Inferior parietal cortex (tissue), 1 donor: ENCODE results near the gene GDF2.

ENCODE experiments used
- DNase-seq: peaks from one replicate; pipeline ENCODE4 v3.0.0-alpha.2; 2016; ENCODE audit errors: extremely low spot score

GDF2 gene

DNA sequence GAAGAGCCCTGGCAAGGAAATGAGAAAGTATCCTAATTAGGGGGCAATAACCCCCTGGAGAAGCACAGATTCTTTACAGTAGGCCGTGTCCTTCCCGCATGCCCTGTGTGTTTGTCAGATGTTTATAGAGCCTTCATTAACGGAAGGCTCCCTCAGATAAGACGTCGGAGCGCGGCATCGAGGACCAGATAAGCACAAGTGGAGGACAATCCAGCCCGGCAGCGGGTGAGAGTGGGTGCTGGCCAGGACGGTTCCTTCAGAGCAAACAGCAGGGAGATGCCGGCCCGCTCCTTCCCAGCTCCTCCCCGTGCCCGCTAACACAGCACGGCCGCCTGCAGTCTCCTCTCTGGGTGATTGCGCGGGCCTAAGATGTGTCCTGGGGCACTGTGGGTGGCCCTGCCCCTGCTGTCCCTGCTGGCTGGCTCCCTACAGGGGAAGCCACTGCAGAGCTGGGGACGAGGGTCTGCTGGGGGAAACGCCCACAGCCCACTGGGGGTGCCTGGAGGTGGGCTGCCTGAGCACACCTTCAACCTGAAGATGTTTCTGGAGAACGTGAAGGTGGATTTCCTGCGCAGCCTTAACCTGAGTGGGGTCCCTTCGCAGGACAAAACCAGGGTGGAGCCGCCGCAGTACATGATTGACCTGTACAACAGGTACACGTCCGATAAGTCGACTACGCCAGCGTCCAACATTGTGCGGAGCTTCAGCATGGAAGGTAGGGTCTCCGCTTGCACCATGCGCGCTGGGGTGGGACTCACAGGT lies at the start of gene GDF2:
Gene GDF2 (plus strand): TSS at position 155 of the 762 bp plus-strand sequence. CDS start 215 bp downstream, at position 370.
- DNase-seq, result no peak

DNA sequence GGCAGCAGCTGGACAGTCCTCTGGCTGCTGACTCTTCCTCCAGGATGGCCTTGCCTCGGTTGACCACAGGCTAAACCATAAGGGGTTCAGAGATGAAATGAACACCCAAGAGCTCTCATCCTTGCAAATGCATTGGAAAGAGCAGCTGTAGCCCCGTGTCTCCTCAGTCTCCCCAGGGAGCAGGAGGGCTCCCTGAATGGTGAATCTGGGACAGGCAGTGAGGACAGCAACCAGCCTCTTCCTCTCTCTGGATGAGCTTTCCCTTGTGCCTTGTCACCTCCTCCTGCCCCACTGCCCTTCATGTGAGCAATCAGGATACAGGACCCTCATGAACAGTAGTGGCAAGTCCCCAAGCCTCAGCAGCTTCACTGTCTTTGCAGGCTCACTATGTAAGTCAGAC lies 46.2 kb upstream of the GDF2 start:
- no peak for DNase-seq

DNA sequence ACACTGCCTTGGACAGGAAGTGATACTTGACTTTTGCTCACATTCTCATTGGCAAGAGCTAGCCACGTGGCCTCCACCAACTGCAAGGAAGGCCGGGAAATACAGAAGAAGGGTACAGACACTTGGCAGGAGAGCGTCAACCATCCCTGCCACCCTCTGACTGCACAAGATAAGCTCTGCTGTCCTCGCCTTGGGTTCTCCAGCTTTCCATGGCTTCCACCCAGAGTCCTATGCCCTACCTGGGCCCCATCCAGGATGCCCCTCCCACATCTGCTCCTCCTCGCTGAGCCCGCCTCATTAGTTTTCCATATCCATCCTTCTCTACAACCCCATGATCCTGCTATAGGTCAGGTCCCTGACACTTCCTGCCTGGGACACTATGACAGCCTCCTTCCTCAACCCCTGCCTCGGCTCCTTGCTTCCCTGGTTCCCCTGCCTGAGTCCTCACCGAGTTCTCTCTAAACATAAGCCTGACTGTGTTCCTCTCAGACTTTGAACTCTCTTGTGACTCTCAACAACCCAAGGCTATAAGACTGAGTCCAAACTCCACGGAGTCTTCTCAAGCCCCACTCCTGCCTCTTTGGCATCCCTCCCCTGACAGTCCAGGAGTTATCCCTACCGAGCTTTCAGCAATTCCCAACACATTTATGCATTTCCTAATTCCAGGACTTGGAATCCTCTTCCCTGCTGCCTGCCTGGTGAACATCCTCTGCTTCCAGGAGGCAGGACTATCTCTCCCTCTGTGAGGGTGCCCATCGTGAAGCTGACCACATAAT lies 45.5 kb upstream of the GDF2 start:
- DNase-seq, result no peak

DNA sequence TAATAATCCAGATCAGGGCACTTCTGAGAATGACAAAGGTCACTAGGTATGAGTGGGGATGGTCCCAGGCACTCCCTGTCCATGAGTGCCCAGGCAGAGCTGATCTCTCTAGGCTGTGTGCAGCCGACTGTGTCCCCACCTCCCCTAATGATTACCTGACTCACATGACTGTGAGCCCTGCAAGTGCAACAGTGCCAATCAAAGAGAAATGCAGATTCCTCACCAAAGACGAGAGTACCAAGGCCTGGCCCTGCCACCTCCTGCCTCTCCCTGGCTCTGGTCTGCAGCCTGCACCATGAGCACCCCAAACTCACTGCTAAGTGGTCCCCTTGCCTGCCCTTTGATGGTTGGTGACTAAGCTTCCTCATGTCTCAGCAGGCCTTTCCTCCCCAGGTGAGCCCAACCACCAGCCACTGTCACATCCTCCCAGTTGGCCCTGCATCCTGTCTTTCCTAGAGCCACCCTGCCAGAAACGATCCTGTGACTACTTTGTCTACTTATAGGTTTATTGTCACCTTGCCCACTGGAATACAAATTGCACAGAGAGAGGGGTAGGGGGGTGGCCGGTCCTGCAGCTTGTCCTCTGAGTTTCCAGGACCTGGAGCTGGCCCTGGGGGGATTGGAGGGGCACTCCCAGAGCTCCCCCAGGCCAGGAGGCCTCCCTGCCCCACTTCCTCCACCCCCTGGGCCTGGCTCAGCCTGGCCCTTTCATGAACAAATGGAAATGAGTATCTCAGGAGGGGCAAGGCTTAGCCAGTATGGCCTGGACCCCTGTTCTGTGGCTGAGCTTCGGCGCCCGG lies 44.7 kb upstream of the GDF2 start:
- DNase-seq, result no peak

DNA sequence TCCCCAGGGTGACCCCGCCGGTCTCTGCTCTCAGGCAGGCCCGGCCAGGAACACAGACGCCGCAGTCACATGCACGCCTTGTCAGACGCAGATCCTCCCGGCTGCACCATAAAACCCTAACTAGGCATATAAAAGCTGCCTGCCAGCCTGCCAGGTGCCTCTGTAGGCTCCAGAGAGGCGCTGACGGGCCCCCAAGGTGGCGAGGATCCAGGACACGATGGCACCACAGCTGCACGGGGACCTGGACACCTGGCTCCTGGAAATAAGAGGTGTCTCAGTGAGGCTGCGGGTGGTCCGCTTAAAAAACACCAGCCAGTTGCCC lies 44.1 kb upstream of the GDF2 start:
- DNase-seq, result no peak

DNA sequence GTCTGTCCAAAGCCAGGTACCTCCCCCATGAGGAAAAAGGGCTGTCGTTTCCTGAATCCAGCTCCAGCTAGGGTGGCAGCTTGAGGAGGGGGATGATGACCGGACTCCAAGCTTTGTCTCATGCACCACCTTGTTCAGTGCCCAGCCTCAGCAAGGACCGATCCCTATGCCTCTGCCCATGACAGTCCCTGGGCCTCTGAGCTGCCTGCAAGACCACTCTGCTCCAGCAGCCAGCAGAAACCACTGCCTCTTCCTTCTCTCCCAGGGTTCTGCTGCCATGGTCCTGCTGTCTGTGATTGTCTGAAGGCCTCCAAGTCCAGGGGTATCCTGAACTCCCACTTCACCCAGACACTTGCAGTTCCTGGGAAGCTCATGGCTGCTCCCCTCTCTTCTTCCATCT lies 43.5 kb upstream of the GDF2 start:
- DNase-seq, result no peak

DNA sequence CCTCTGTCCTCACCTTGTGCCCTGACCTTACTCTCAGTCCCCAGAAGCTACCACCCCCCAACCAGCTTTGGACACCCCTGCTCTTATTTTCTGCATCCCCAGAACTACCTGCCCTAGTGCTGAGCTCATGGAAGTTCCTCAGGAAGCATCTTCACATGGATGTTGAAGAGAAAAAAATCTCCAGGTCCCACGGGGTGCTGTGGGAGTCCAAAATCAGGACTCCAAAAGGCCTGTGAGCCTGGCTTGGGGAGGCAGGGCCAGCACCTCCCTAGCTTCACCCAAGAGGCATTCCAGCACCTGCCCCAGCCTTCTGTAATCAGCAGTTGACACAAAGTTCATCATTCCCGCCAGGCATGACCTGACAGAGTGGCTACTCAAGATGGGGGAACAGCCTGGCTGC lies 43.0 kb upstream of the GDF2 start:
- no peak for DNase-seq

DNA sequence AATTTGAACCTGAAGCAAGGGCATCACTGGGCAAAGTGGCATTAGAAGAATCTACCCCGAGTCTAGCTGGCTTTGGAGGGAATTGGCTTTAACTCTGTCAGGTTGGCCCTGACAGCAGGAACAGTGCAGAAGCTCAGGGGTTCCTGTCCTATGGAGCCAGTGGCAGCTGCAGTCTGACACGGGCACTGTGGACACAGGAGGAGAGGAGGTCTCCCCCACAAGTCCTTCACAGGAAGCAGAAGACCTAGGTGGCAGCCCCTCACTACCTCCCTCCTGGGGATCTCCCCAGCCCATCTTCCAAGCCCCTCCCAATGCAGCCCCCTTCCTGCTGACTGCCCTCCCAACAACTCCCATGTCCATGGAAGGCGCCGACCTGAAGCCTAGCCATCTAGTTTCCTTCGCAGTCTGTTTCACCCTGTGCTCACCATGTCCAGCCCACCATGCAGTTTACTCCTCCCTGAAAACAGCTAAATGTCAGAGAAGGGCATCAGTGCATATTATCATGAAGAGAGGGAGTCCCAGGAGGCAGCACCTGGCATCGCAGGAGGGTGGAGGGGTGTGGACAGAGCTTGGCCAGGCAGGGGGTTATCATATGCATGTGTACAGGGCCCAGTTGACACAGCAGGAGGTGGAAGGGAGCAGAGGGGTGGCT lies 40.1 kb upstream of the GDF2 start:
- DNase-seq, result no peak

DNA sequence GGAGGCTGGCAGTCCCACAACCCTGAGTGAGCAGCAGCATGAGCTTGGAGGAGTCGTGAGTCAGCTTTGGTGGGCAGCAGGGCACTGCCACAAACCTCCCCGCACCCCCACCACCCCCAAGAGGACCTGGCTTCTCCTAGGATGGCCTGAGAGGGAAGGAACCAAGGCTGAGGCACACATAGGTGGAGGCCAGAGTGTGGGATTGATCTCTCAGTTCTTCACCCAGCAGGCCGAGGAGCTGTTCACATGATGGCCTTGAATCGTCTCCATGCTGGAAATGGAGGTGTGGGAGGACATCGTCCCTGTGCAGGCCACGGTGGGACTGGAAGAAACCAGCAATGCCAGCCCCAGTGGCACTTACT lies 39.6 kb upstream of the GDF2 start:
- no peak for DNase-seq

DNA sequence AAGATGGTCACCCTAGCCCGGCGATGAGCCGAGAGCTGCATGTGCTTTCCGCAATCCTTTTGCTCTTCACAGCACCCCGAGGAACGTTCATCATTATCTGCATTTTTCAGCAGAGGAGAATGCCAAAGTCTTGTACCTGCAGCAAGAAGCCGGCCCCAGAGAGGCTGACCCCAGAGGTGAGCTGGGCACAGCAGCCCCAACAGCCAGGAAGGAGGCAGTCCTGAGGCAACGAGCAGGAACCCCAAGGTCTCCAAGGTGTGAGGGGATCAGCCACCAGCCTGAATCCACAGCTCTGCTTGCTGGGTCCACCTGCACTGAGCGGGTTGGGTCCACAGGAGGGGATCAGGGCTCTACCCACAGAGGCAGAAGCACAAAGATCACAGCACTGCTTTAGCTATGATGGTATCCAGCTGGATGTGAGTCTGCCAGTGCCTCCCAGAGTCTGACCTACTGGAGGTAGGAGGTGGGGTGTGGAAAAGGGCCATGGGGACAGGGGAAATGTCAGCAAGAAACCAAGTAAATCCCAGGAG lies 39.1 kb upstream of the GDF2 start:
- no peak for DNase-seq

DNA sequence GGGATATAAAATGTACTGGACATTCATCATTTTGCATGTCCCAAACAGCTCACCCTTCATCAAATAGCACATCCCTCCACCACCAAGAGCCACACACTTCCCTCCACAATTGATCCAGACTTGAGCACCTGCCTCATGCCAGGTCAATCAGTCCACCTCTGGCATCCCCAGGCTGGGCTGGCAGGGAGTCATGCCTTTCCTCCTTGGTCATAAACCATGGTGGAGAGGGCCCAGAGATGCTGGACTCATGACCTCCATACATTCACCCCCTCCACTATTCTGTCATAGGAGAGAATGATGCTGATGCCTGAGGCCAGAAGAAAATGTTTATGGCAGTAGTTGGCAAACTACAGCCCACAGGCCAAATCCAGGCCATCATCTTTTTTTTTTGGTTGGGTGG lies 38.4 kb upstream of the GDF2 start:
- no peak for DNase-seq

DNA sequence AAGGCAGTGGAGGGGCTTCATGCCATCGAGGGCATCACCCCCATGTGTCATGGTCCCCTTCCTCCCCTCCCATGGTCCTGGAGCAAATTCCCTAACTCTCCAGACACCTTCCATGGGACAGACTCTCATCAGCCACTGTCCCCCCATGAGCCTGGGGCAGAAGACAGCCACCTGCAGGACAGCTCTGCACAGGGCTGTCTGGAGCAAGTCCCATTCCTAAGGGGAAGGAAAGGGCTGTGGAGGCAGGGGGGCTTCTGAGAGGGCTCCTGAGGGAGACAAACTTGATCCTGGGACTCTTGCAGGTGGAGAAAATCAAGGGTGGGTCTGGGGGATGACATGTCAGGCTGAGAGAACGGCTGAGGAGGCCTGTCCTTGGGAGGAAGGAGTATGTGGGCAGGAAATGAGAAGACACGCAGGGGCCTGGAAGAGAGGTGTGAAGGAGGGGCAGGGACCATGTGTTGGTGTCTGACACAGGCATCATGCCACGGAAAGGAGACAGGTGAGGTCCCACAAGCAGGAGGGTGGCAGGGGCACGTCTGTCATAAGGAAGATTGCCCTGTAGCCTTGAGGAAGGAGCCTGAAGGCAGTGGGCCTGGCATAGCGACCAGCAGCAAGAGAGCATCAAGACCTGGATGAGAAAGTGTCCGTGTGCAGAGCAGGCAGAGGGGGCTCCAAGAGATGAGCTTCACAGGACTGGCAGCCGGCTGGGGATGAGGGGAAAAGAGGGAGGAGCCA lies 36.7 kb upstream of the GDF2 start:
- DNase-seq, result no peak

DNA sequence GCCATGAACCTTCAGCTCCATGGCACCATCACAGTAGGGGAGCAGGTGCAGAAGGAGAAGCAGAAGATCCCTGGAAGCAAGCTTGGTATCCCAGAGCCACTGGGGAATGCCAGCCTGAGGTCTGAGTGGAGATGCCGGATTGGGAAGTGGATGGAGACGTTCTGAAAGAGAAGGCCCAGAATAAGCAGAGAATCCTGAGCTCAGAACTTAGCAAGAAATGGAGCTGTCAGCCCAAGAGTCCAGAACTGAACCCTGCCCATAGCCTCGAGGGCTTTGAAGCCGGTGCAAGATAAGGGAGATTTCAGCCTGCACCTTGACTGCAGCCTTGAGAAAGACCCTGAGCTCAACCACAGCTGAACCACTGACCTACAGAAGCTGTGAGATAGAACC lies 36.1 kb upstream of the GDF2 start:
- no peak for DNase-seq

DNA sequence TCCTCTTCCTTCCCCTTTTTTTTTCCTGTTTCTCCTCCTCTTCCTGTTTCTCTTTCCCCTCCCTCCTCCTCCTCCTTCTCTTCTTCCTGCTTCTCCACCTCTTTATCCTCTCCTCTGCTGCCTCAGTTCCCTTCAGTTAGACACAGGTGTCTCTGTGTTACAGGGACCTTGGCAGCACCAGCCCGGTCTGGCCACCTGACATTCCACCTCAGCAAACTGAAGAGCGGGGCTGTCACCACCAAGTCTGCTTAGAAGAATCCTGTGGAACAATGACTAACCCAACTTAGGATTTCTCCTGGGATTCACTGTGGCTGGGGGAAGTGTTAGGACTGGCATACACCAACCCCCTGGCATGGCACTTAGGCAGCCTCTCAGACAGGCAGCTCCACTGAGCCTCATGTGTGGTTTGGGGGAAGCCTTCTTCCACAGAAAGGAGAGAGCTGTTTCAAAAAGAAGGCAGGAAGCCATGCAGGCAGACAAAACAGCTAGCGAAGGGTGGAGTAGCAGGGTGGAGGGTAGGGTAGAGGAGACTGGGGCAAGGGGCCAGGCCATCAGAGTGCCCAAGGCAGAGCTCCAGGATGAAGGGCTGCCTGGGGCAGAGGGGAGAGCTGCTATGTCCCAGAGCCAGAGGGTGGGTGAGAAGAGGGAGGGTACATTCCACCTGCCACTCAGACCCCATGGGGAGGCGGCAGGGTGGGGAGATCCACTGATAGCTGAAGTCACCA lies 35.5 kb upstream of the GDF2 start:
- DNase-seq, result no peak

DNA sequence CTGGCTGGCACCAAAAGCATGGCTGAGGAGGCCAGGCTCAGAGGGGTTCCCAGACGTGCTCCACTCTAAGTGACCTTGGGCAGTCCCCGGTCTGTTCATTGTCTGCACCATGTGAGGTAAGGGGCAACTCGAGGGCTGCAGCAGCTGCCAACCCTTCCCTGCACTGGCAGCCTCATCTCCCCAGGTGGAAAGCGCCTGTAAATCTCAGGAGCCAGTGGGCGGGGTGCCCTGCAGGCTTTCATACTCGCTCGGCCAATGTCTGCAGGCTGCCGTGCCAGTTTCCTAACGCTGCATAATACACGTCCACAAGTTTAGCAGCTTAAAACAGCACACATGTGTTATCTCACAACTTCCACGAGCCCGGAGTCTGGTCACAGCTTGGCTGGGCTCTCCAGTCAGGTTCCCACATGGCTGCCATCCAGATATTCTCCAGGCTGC lies 34.9 kb upstream of the GDF2 start:
- no peak for DNase-seq

DNA sequence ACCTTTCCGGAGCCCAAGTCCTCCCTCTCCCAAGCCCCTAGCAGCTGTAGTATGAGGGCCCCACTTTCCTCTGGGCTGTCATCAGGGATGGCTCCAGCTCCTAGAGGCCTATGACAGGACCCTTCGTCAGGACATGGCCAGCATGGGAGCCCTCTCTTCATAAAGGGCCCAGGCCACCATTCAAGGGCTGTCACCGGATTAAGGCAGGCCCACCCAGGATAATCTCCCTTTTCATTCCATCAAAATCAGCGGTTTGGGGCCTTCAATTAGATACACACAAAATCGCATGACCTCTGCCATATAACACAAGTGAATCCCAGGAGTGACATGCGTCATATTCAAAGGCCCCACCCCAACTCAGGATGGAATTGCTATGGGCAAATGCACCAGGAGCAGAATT lies 34.4 kb upstream of the GDF2 start:
- DNase-seq, result no peak

DNA sequence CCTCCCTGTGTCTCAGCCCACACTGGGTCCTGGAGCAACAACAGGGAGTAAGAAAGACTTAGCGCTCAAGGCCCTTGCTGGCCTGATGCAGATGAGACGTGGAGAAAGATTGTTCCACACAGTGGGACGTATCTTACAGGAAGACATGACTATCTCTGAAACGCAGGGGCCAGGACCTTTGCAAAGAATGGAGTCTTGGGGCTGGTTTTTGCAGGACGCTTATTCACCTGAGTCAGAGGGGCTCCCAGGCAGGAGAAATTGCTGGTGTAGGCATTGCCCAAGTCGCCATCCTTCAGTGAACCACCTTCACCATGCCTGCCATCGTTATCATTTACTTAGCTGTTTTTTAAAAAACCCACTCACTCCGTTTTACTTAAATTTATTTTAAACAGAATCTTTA lies 34.0 kb upstream of the GDF2 start:
- no peak for DNase-seq

DNA sequence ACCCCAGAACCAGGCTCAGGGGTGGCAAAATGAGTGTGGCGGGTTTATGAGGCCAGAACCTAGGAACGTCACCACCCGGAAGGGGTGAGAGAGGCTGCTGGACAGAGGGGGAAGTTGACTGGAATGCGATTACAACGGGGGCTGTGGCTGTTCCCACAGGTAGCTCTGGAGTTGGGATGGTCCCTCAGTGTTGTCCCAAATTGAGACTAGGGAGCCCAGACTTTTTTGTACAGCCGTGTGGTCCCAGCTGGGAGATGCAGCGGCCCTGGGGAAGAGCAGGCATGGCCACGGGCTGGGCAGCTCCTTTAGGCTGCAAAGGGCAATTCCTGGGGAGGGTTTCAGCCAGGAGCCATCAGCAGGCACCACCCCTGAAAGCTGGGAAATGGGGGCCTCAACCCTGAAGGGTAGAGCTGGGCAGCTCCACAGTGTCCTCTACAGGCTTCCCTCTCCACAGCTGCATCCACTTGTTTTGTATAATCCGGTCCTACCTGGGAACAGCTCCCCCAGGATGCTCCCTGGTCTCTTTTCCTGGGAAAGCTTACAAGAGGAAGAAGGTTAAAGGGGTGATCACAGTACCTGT lies 33.2 kb upstream of the GDF2 start:
- DNase-seq, result no peak

DNA sequence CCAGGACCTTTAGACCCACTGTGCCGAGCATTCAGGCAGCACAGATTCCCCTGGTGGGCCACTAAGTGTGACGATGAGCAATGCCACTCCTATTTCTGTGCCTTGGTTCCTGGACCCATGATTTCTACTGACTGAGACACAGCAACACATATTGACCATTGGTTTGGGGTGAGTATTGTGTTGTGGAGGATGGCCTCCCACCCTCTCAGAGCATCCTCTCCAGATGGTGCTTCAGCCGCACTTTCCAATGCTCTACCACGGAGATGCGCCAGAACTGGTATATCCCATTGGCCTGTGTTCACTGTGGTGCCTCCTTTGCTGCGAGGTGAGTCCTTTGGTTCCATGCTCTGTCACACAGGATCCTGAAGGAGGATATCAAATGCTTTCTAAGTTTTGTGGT lies 32.3 kb upstream of the GDF2 start:
- no peak for DNase-seq

DNA sequence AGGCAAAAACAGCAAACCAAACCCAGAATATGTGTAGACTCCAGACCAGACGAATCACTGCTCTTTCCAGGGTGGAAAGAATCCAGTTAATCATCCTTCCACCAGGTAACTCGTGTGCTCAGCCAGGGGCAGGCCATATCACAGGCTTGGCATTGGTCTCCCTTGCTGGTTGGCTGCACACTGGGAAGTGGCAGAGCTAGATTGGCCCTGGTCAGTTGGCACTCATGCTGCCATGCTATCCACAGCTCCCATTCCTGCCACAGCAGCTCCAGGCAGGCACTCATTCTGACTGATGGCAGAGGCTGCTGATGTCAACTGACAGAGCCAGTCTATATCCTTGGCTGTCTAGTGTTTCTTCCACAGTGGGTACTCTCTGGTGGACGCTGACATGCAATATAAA lies 31.9 kb upstream of the GDF2 start:
- no peak for DNase-seq
